ENCODE data around the gene FUNDC2. TPM values are rescaled to one million over a fixed set of nuclear protein-coding genes. Genes with fewer than 3 reads are reported as not detected.

Gene FUNDC2
- polyA plus RNA-seq, 2 of the 4 experiments (the other 2 are of a cell fraction): 63.5 to 159 TPM

DNA sequence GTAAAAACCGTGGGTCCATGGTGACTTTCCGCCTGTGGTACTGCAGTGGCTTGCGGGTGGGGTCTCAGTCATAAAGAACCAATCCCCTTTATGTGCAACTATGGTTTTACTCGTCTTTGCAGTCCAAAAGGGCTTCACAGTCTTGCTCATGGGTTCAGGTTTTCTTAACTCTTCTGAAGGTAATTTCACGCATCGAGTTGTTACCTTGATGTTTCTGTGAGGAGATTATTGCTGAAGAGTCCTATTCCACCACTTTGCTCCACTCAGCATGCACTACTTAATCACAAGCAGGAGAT lies 45.6 kb upstream of the FUNDC2 start:
- no peak for FAIRE-seq
- H3K27ac ChIP-seq: peak overlapping the region in 1 of 2 experiments; percentile 76; a peak in 3 of 6 replicates
- DNase-seq (ENCODE audit: low read depth in 1 of 2, low spot score in 1 of 2): no peak
- TF ChIP-seq, protein P1, sequence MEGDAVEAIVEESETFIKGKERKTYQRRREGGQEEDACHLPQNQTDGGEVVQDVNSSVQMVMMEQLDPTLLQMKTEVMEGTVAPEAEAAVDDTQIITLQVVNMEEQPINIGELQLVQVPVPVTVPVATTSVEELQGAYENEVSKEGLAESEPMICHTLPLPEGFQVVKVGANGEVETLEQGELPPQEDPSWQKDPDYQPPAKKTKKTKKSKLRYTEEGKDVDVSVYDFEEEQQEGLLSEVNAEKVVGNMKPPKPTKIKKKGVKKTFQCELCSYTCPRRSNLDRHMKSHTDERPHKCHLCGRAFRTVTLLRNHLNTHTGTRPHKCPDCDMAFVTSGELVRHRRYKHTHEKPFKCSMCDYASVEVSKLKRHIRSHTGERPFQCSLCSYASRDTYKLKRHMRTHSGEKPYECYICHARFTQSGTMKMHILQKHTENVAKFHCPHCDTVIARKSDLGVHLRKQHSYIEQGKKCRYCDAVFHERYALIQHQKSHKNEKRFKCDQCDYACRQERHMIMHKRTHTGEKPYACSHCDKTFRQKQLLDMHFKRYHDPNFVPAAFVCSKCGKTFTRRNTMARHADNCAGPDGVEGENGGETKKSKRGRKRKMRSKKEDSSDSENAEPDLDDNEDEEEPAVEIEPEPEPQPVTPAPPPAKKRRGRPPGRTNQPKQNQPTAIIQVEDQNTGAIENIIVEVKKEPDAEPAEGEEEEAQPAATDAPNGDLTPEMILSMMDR (IDR thresholded peaks at IDR 0.05): 0 out of 3 replicates have a peak, but pooled peaks have one; percentile 29
- TF ChIP-seq PHF8 (IDR thresholded peaks at IDR 0.05; ENCODE audit: borderline replicate concordance, low read depth): no peak
- WGBS (ENCODE audit: missing lambda C conversion rate): 49% methylated on average over 5 of the region's 6 CpGs
- no peaks in the 10 kb centered on the region for H3K9me3 ChIP-seq
- no peaks in the 10 kb centered on the region for H3K4me1 ChIP-seq
- peak overlapping the region; percentile 35; the same call in 1 of the 3 replicates for H3K4me3 ChIP-seq
- POLR2A ChIA-PET: no interaction called here
- CTCF ChIA-PET: interaction anchor here (0.9 to 4.2 kb wide), 7 partner anchors 8 to 236 kb away, joined by 3 to 32 read pairs (median 5); no protein-coding TSS in a partner anchor
- ATAC-seq: peak; percentile 37 to 70; a peak in 2 of 6 replicates
- H3K4me2 ChIP-seq: peak overlapping the region; percentile 67

DNA sequence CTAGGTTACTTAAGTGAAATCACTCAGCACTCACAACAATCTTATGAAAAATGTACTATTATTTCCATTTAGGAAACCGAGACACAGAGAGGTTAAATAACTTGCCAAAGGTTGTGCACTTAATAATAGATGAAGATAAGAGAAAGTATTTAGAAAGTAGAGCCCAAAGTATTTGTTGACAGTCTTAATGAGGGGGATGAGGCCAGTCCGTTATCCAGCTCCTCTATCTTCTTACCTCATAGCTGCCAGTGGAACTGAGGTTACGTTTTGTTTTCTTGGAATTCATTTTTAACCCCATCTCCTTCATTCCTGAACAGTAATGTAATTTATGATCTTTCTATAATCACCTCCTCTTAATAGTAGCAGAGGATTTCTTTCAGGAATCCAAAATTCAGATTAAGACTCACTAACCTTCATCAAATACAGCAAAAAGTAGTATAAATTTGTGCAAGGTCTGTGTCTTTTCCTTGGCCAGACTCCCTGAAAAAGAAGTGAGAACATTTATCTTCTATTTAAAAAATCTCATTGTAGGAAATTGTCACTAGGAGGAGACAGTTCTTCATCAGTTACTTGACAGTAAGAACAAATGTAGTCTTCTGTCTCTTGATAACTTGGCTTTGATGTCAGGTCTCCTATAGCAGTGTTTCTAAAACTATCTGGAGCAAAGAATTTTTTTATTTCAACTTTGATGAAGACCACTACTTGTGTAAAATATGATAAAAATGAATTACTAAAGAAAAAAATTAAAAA lies 39.6 kb upstream of the FUNDC2 start:
- Histone ChIP-seq H3K4me1 (peaks cover 10% of the 10 kb centered on the region; the same call in 1 of the 3 replicates), H3K27ac (no peak overlapping the region), H3K9me3 (no peaks in the 10 kb centered on the region), H3K4me3 (no peak overlapping the region), H3K4me2 (no peak overlapping the region)
- peak; percentile 68 for FAIRE-seq
- no peak for TF ChIP-seq MYC (IDR thresholded peaks at IDR 0.05; ENCODE audit: borderline replicate concordance, low read length)
- TF ChIP-seq HOXB13 (CRISPR knock-in tag; IDR thresholded peaks at IDR 0.05; ENCODE audit: low read depth): no peak
- no peak for TF ChIP-seq POLR2A (IDR thresholded peaks at IDR 0.05; ENCODE audit: low read length)
- TF ChIP-seq, protein P2, sequence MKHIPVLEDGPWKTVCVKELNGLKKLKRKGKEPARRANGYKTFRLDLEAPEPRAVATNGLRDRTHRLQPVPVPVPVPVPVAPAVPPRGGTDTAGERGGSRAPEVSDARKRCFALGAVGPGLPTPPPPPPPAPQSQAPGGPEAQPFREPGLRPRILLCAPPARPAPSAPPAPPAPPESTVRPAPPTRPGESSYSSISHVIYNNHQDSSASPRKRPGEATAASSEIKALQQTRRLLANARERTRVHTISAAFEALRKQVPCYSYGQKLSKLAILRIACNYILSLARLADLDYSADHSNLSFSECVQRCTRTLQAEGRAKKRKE (CRISPR knock-in tag; IDR thresholded peaks at IDR 0.05; ENCODE audit: low read depth): no peak
- TF ChIP-seq, protein P3, sequence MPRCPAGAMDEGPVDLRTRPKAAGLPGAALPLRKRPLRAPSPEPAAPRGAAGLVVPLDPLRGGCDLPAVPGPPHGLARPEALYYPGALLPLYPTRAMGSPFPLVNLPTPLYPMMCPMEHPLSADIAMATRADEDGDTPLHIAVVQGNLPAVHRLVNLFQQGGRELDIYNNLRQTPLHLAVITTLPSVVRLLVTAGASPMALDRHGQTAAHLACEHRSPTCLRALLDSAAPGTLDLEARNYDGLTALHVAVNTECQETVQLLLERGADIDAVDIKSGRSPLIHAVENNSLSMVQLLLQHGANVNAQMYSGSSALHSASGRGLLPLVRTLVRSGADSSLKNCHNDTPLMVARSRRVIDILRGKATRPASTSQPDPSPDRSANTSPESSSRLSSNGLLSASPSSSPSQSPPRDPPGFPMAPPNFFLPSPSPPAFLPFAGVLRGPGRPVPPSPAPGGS (IDR thresholded peaks at IDR 0.05): no peak
- TF ChIP-seq SMC3 (IDR thresholded peaks at IDR 0.05): peak; percentile 45; the same call in 2 of the 3 replicates
- TF ChIP-seq NFE2L2 (conservative IDR thresholded peaks at IDR 0.05; ENCODE audit: low read length): no peak
- TF ChIP-seq, protein P4, sequence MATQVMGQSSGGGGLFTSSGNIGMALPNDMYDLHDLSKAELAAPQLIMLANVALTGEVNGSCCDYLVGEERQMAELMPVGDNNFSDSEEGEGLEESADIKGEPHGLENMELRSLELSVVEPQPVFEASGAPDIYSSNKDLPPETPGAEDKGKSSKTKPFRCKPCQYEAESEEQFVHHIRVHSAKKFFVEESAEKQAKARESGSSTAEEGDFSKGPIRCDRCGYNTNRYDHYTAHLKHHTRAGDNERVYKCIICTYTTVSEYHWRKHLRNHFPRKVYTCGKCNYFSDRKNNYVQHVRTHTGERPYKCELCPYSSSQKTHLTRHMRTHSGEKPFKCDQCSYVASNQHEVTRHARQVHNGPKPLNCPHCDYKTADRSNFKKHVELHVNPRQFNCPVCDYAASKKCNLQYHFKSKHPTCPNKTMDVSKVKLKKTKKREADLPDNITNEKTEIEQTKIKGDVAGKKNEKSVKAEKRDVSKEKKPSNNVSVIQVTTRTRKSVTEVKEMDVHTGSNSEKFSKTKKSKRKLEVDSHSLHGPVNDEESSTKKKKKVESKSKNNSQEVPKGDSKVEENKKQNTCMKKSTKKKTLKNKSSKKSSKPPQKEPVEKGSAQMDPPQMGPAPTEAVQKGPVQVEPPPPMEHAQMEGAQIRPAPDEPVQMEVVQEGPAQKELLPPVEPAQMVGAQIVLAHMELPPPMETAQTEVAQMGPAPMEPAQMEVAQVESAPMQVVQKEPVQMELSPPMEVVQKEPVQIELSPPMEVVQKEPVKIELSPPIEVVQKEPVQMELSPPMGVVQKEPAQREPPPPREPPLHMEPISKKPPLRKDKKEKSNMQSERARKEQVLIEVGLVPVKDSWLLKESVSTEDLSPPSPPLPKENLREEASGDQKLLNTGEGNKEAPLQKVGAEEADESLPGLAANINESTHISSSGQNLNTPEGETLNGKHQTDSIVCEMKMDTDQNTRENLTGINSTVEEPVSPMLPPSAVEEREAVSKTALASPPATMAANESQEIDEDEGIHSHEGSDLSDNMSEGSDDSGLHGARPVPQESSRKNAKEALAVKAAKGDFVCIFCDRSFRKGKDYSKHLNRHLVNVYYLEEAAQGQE (IDR thresholded peaks at IDR 0.05): no peak
- TF ChIP-seq, protein P1 (IDR thresholded peaks at IDR 0.05): peak; percentile 42
- TF ChIP-seq ZC3H11A (IDR thresholded peaks at IDR 0.05): no peak
- peak; percentile 54 to 61; a peak in 4 of 5 replicates for TF ChIP-seq RAD21 (conservative IDR thresholded peaks at IDR 0.05 in 1 of 2, IDR thresholded peaks at IDR 0.05 in 1 of 2)
- TF ChIP-seq RARB (CRISPR knock-in tag; IDR thresholded peaks at IDR 0.05): no peak
- CTCF ChIA-PET: interaction anchor here (0.9 to 3.9 kb wide), 8 partner anchors 13 to 100 kb away, joined by 3 to 35 read pairs (median 5); no protein-coding TSS in a partner anchor
- 0 out of 6 replicates have a peak, but pooled peaks of 1 of the 2 experiments have one; percentile 35 for ATAC-seq
- POLR2A ChIA-PET: interaction anchor here (1.9 kb wide), 1 partner anchor 40 kb away, joined by 4 read pairs; the partner anchor contains the start of gene FUNDC2
- peak in 1 of 2 experiments; percentile 33 for DNase-seq (ENCODE audit: low read depth in 1 of 2, low spot score in 1 of 2)
- 33% methylated on average over 3 of the region's 3 CpGs for WGBS (ENCODE audit: missing lambda C conversion rate)
